Suprapubic skin (tissue), 4 donors: Measurements from ENCODE around the gene MBL2. TPM values are rescaled to one million over a fixed set of nuclear protein-coding genes. Genes with fewer than 3 reads are reported as not detected.

Experiments
- DNase-seq, 2 donors: peaks; one replicate each; pipeline ENCODE4 v3.0.0-alpha.2; 2019; ENCODE audit warnings: low spot score in 2 of 2
- H3K27ac ChIP-seq: fragments of 200-600 bp; sonication (generic); one replicate; pipeline ENCODE4 v1.5.1; 2019
- H3K27me3 ChIP-seq: fragments of 200-600 bp; sonication (generic); one replicate; pipeline ENCODE4 v1.5.1; 2019
- H3K36me3 ChIP-seq: fragments of 200-600 bp; sonication (generic); one replicate; pipeline ENCODE4 v1.5.1; 2019
- H3K4me1 ChIP-seq: fragments of 200-600 bp; sonication (generic); one replicate; pipeline ENCODE4 v1.5.1; 2019
- H3K4me3 ChIP-seq: fragments of 200-600 bp; sonication (generic); one replicate; pipeline ENCODE4 v1.5.1; 2019; ENCODE audit warnings: mild to moderate bottlenecking
- H3K9me3 ChIP-seq: fragments of 200-600 bp; sonication (generic); one replicate; pipeline ENCODE4 v1.5.1; 2019
- EP300 ChIP-seq: sonication (generic); formaldehyde crosslinking; IDR thresholded peaks from one replicate; pipeline ENCODE4 v1.6.1; 2017; ENCODE audit warnings: antibody characterized with exemption
- POLR2A ChIP-seq, 2 donors: fragments of 450-650 bp; IDR thresholded peaks; one replicate each; pipeline ENCODE4 v1.6.1; 2017; ENCODE audit warnings: antibody characterized with exemption in 2 of 2, mild to moderate bottlenecking in 2 of 2, moderate library complexity in 2 of 2
- POLR2AphosphoS5 ChIP-seq, 3 donors: sonication (generic); formaldehyde crosslinking; IDR thresholded peaks; one replicate each; pipeline ENCODE4 v1.6.1; 2017; ENCODE audit warnings: antibody characterized with exemption in 3 of 3
- WGBS: methylation state at CpG from one replicate; pipeline ENCODE4 v1.1.5; 2018; 5-methylcytosine and 5-hydroxymethylcytosine counted together
- total RNA-seq, 4 donors: library from RNA; depleted of rRNA; stranded (reverse); fragments of >200 nt; gene quantifications; one replicate each; pipeline ENCODE4 v1.1.0, GENCODE V29; 2016
- TF ChIP-seq, protein P1 (sequence below), 2 donors: fragments of 200-600 bp in 1 of 2; fragments of 450-650 bp in 1 of 2; sonication (generic) in 1 of 2; IDR thresholded peaks; one replicate each; pipeline ENCODE4 v1.5.1; 2016 to 2019; ENCODE audit warnings: antibody characterized with exemption in 2 of 2, mild to moderate bottlenecking in 1 of 2, moderate library complexity in 1 of 2

Gene MBL2
- total RNA-seq, 4 donors from 2014 or later = not detected

DNA sequence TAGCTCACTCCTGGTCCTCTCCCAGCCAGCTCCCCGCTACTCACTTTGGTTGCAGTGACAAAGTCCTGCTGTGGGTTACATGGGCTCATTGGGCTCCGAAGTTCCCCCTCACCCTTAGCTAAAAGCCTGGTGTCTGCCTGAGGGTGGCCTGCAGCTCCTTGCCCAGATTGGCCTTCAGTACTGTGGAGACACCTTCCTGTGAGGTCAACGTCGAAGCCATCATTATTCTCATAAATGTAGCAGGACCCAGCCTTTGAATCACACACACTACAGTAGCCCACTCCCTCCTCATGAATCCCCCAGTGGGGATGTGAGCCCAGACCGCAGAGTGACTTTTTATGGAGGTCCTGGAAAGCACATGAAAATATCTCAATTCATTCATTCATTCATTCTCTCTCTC is 10.5 kb downstream of the MBL2 start:
- Histone ChIP-seq H3K4me1 (no peaks in the 10 kb centered on the region), H3K27ac (no peak overlapping the region), H3K4me3 (no peak overlapping the region), H3K9me3 (no peaks in the 10 kb centered on the region), H3K27me3 (no peaks in the 10 kb centered on the region), H3K36me3 (no peaks in the 10 kb centered on the region)
- TF ChIP-seq EP300 (no peak), POLR2A (IDR thresholded peaks at IDR 0.05) (no peak), POLR2AphosphoS5 (IDR thresholded peaks at IDR 0.05) (no peak)
- TF ChIP-seq, protein P1, sequence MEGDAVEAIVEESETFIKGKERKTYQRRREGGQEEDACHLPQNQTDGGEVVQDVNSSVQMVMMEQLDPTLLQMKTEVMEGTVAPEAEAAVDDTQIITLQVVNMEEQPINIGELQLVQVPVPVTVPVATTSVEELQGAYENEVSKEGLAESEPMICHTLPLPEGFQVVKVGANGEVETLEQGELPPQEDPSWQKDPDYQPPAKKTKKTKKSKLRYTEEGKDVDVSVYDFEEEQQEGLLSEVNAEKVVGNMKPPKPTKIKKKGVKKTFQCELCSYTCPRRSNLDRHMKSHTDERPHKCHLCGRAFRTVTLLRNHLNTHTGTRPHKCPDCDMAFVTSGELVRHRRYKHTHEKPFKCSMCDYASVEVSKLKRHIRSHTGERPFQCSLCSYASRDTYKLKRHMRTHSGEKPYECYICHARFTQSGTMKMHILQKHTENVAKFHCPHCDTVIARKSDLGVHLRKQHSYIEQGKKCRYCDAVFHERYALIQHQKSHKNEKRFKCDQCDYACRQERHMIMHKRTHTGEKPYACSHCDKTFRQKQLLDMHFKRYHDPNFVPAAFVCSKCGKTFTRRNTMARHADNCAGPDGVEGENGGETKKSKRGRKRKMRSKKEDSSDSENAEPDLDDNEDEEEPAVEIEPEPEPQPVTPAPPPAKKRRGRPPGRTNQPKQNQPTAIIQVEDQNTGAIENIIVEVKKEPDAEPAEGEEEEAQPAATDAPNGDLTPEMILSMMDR (IDR thresholded peaks at IDR 0.05) = no peak
- no peak for DNase-seq
- WGBS = 84% methylated on average over 5 of the region's 5 CpGs

- Histone ChIP-seq H3K4me3 (no peak overlapping the region), H3K9me3 (no peaks in the 10 kb centered on the region), H3K27ac (no peak overlapping the region), H3K36me3 (no peaks in the 10 kb centered on the region), H3K4me1 (no peaks in the 10 kb centered on the region), H3K27me3 (no peaks in the 10 kb centered on the region)
- TF ChIP-seq EP300 (no peak), POLR2A (IDR thresholded peaks at IDR 0.05) (no peak), POLR2AphosphoS5 (IDR thresholded peaks at IDR 0.05) (no peak)
- TF ChIP-seq, protein P1 (IDR thresholded peaks at IDR 0.05) = no peak
- DNase-seq = no peak
- 14% methylated on average over 3 of the region's 3 CpGs for WGBS
Measured at GRCh38 chr10:52759154-52759553, 13.4 kb downstream of the MBL2 start.

DNA sequence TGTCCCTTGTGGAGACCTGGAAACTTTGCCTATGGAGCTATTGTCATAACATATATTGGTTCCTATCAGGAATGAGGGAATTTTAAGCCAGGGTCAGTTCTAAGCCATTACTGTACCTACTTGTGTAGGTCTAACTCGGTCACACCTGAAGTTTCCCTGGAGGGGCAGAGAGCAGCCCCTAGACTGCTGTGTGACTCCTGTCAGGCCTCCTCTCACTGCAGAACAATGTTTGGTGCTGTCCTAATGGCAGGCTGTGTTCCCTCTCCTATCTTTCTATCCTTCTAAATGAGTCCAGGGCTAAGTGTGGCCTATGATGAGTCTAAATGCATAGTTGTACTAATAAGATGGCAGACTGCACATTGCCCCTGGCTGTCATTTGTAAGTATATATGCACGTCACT is 14.2 kb downstream of the MBL2 start:
- Histone ChIP-seq H3K36me3 (no peaks in the 10 kb centered on the region), H3K27me3 (no peaks in the 10 kb centered on the region), H3K27ac (no peak overlapping the region), H3K4me1 (no peaks in the 10 kb centered on the region), H3K9me3 (no peaks in the 10 kb centered on the region), H3K4me3 (no peak overlapping the region)
- 89% methylated on average over 2 of the region's 2 CpGs for WGBS
- TF ChIP-seq POLR2AphosphoS5 (IDR thresholded peaks at IDR 0.05) (no peak), EP300 (no peak), POLR2A (IDR thresholded peaks at IDR 0.05) (no peak)
- TF ChIP-seq, protein P1 (IDR thresholded peaks at IDR 0.05) = no peak
- no peak for DNase-seq

GRCh38 chr10:52757773-52758172 is 14.8 kb downstream of the MBL2 start:
- no peak overlapping the region for H3K27ac ChIP-seq
- DNase-seq = no peak
- TF ChIP-seq EP300 = no peak
- no peak for TF ChIP-seq POLR2A (IDR thresholded peaks at IDR 0.05)
- no peak for TF ChIP-seq POLR2AphosphoS5 (IDR thresholded peaks at IDR 0.05)
- TF ChIP-seq, protein P1 (IDR thresholded peaks at IDR 0.05) = no peak
- H3K4me1 ChIP-seq = no peaks in the 10 kb centered on the region
- H3K9me3 ChIP-seq = no peaks in the 10 kb centered on the region
- H3K27me3 ChIP-seq = no peaks in the 10 kb centered on the region
- H3K4me3 ChIP-seq = no peak overlapping the region
- no peaks in the 10 kb centered on the region for H3K36me3 ChIP-seq
- WGBS = 62% methylated on average over 6 of the region's 6 CpGs

DNA sequence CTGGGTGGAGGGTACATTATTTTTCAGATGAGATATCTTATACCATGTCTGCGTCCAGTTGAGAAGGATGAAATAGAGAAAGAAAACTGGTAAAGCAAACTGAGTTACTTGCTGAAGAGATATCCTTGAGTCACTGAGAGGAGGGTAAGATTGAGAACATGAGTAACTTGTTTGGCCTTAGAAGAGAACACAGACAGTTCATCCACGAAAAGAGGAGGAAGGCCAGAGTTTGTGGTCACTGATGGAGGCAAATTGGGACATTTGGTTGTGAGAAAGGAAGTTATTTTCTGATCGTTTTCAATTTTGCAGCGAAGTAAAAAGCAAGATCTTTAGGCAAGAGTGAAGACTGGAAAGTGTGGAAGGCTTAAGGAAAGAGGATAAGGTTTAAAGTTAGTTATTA is 15.6 kb downstream of the MBL2 start:
- no peaks in the 10 kb centered on the region for H3K27me3 ChIP-seq
- H3K27ac ChIP-seq = no peak overlapping the region
- WGBS = 76% methylated on average over 4 of the region's 4 CpGs
- H3K4me1 ChIP-seq = no peaks in the 10 kb centered on the region
- no peak for TF ChIP-seq EP300
- TF ChIP-seq, protein P1 (IDR thresholded peaks at IDR 0.05) = no peak
- TF ChIP-seq POLR2AphosphoS5 (IDR thresholded peaks at IDR 0.05) = no peak
- no peak for TF ChIP-seq POLR2A (IDR thresholded peaks at IDR 0.05)
- no peak for DNase-seq
- no peak overlapping the region for H3K4me3 ChIP-seq
- H3K36me3 ChIP-seq = no peaks in the 10 kb centered on the region
- H3K9me3 ChIP-seq = no peaks in the 10 kb centered on the region
